GM19395 (cell line): Measurements from ENCODE around the gene UBN2.
"Not testable (repeated sequence)": the region's sequence is repeated elsewhere in the genome, so short reads cannot be mapped to it uniquely, and the experiment has no call there.

Experiments used
- ATAC-seq: cut with Tn5 transposase; IDR thresholded peaks from one replicate; pipeline ENCODE4 v1.9.1; 2021; ENCODE audit warnings: mild to moderate bottlenecking, moderate library complexity; ENCODE audit not compliant: unreplicated experiment

UBN2 gene

GRCh38 chr7:139294241-139294640 lies 63.2 kb downstream of the UBN2 start:
- no peak for ATAC-seq

- no peak for ATAC-seq
These were observed 64.0 kb downstream of the UBN2 start for GRCh38 chr7:139294951-139295575.

- ATAC-seq = no peak
These were observed 66.8 kb downstream of the UBN2 start for GRCh38 chr7:139297795-139298194.

GRCh38 chr7:139299296-139299695 lies 68.3 kb downstream of the UBN2 start:
- ATAC-seq = no peak

- ATAC-seq = no peak
These were observed 69.4 kb downstream of the UBN2 start for GRCh38 chr7:139300390-139300789.

GRCh38 chr7:139304517-139304916 lies 73.5 kb downstream of the UBN2 start:
- no peak for ATAC-seq

- no peak for ATAC-seq
These were observed 87.0 kb downstream of the UBN2 start for GRCh38 chr7:139317939-139318505.

- no peak for ATAC-seq
These were observed 90.2 kb downstream of the UBN2 start for GRCh38 chr7:139321071-139321745.

GRCh38 chr7:139324709-139325108 lies 93.7 kb downstream of the UBN2 start:
- ATAC-seq = not testable (repeated sequence)

GRCh38 chr7:139328375-139328774 lies 97.3 kb downstream of the UBN2 start:
- ATAC-seq = no peak

GRCh38 chr7:139329119-139329518 lies 98.1 kb downstream of the UBN2 start:
- no peak for ATAC-seq

- ATAC-seq = no peak
These were observed 99.4 kb downstream of the UBN2 start for GRCh38 chr7:139330333-139331030.

- no peak for ATAC-seq
These were observed 101.8 kb downstream of the UBN2 start for GRCh38 chr7:139332697-139333359.

- not testable (repeated sequence) for ATAC-seq
These were observed 102.4 kb downstream of the UBN2 start for GRCh38 chr7:139333443-139333842.

GRCh38 chr7:139334399-139335150 lies 103.5 kb downstream of the UBN2 start:
- no peak for ATAC-seq

- no peak for ATAC-seq
These were observed 108.0 kb downstream of the UBN2 start for GRCh38 chr7:139339025-139339424.

- ATAC-seq = no peak
These were observed 108.6 kb downstream of the UBN2 start for GRCh38 chr7:139339698-139340036.

- ATAC-seq = peak; percentile 83
These were observed 109.2 kb downstream of the UBN2 start for GRCh38 chr7:139340037-139340807.

GRCh38 chr7:139340808-139341057 lies 109.7 kb downstream of the UBN2 start:
- ATAC-seq = no peak
